Measurements from ENCODE around the gene OR51B4. TPM values are rescaled to one million over a fixed set of nuclear protein-coding genes. Genes with fewer than 3 reads are reported as not detected.

The OR51B4 gene
- total and polyA plus RNA-seq, 9 of the 15 experiments (the other 6 are each of a cell fraction or from before 2014, with no cell fraction given), result 17.1 to 64.6 (median 39.9) TPM

- TF ChIP-seq CHCHD3 (CRISPR knock-in tag; IDR thresholded peaks at IDR 0.05) (no peak), SETDB1 (IDR thresholded peaks at IDR 0.05; ENCODE audit: low read length) (no peak)
Measured at GRCh38 chr11:5301846-5302245, at the start of gene OR51B4 (continued).

GRCh38 chr11:5351208-5351607, 49.5 kb upstream of the OR51B4 start, which contains the start of gene OR51B6:
TSS of gene OR51B6 (plus strand) at chr11:5351508. CDS start at chr11:5351508, 0 bp downstream.
- H4K20me1 ChIP-seq (replicated peaks; ENCODE audit: control insufficient read depth, insufficient read depth, low read length), result no peaks in the 10 kb centered on the region
- ChIA-PET CTCF (ENCODE audit: low intra/inter-chr PET ratio) (no interaction called here), POLR2A (interaction anchor here (1.2 kb wide), 1 partner anchor 22 kb away, joined by 3 read pairs; no protein-coding TSS in a partner anchor)
- H3K27me3 ChIP-seq (ENCODE audit: control insufficient read depth in 2 of 2, insufficient read depth in 2 of 2, low read length in 2 of 2), result no peaks in the 10 kb centered on the region
- no peaks in the 10 kb centered on the region; a peak in 2 of 5 replicates for H3K4me1 ChIP-seq (replicated peaks in 1 of 2; ENCODE audit: control insufficient read depth in 2 of 2, insufficient read depth in 2 of 2, low read length in 2 of 2)
- no TSS peak for BruUV-seq (replicated peaks)
- H3K36me3 ChIP-seq (ENCODE audit: control insufficient read depth, insufficient read depth, low read length), result peaks cover 74% of the 10 kb centered on the region
- H3K9me3 ChIP-seq (replicated peaks; ENCODE audit: control insufficient read depth, insufficient read depth, low read depth, low read length), result no peaks in the 10 kb centered on the region
- H3K9me1 ChIP-seq (ENCODE audit: control insufficient read depth, insufficient read depth, low read length), result no peaks in the 10 kb centered on the region
- no peak for ATAC-seq
- H3K79me2 ChIP-seq (ENCODE audit: control insufficient read depth, insufficient read depth, low read length), result peaks cover 67% of the 10 kb centered on the region
- in situ Hi-C loops (cut with MboI), result no loop called here
- no peak for DNase-seq (ENCODE audit: extremely low read depth in 1 of 4, low spot score in 3 of 4)
- H3K4me2 ChIP-seq (ENCODE audit: insufficient read depth, low read length), result no peak within 1 kb of the TSS
- no peak within 1 kb of the TSS for H3K27ac ChIP-seq (ENCODE audit: extremely low read depth, low read depth, low read length)
- no peak within 1 kb of the TSS for H3K4me3 ChIP-seq
- FAIRE-seq, result no peak
- H3K9ac ChIP-seq (ENCODE audit: insufficient read depth in 1 of 2, low read depth in 2 of 2, low read length in 2 of 2), result no peak within 1 kb of the TSS
- 69% methylated on average over 1 of the region's 1 CpG for WGBS (ENCODE audit: insufficient coverage, low coverage, missing lambda C conversion rate)
- intact Hi-C loops (cut with micrococcal nuclease), result no loop called here
- TF ChIP-seq CREB1 (IDR thresholded peaks at IDR 0.05) (no peak), CREB1 (CRISPR knock-in tag; IDR thresholded peaks at IDR 0.05) (no peak)
- no peak within 1 kb of the TSS for H2AFZ ChIP-seq (ENCODE audit: low read depth, low read length)

- ChIA-PET POLR2A (no interaction called here), CTCF (ENCODE audit: low intra/inter-chr PET ratio) (no interaction called here)
- ATAC-seq (no peak), DNase-seq (ENCODE audit: extremely low read depth in 1 of 4, low spot score in 3 of 4) (no peak), FAIRE-seq (no peak)
- Histone ChIP-seq H3K27ac (ENCODE audit: extremely low read depth, low read depth, low read length) (no peak overlapping the region), H4K20me1 (replicated peaks; ENCODE audit: control insufficient read depth, insufficient read depth, low read length) (no peaks in the 10 kb centered on the region), H3K27me3 (ENCODE audit: control insufficient read depth in 2 of 2, insufficient read depth in 2 of 2, low read length in 2 of 2) (no peaks in the 10 kb centered on the region), H3K9me1 (ENCODE audit: control insufficient read depth, insufficient read depth, low read length) (no peaks in the 10 kb centered on the region), H3K9me3 (replicated peaks; ENCODE audit: control insufficient read depth, insufficient read depth, low read depth, low read length) (no peaks in the 10 kb centered on the region), H2AFZ (ENCODE audit: low read depth, low read length) (no peak overlapping the region), H3K36me3 (ENCODE audit: control insufficient read depth, insufficient read depth, low read length) (peaks cover 79% of the 10 kb centered on the region), H3K4me2 (ENCODE audit: insufficient read depth, low read length) (no peak overlapping the region), H3K4me1 (replicated peaks in 1 of 2; ENCODE audit: control insufficient read depth in 2 of 2, insufficient read depth in 2 of 2, low read length in 2 of 2) (peaks cover 0 to 3% of the 10 kb centered on the region in 2 experiments; a peak in 2 of 5 replicates), H3K9ac (ENCODE audit: insufficient read depth in 1 of 2, low read depth in 2 of 2, low read length in 2 of 2) (no peak overlapping the region), H3K4me3 (no peak overlapping the region), H3K79me2 (ENCODE audit: control insufficient read depth, insufficient read depth, low read length) (peaks cover 58% of the 10 kb centered on the region)
- in situ Hi-C loops (cut with MboI) (no loop called here), intact Hi-C loops (cut with micrococcal nuclease) (no loop called here)
- WGBS (ENCODE audit: insufficient coverage, low coverage, missing lambda C conversion rate), result 67% methylated on average over 1 of the region's 1 CpG
- no TSS peak for BruUV-seq (replicated peaks)
- TF ChIP-seq GTF2A2 (tag; IDR thresholded peaks at IDR 0.05) (no peak), CEBPG (CRISPR knock-in tag; IDR thresholded peaks at IDR 0.05) (no peak), CEBPG (tag; conservative IDR thresholded peaks at IDR 0.05 in 1 of 2, IDR thresholded peaks at IDR 0.05 in 1 of 2) (0 out of 4 replicates have a peak, but pooled peaks of 1 of the 2 experiments have one; percentile 14), HMGN3 (IDR thresholded peaks at IDR 0.05; ENCODE audit: borderline replicate concordance, extremely low read depth, insufficient read length, low read depth, low read length) (no peak), PTBP1 (IDR thresholded peaks at IDR 0.05; ENCODE audit: low read depth, low read length) (no peak), ZFP91 (CRISPR knock-in tag; IDR thresholded peaks at IDR 0.05) (no peak)
Measured at GRCh38 chr11:5349550-5349949, 47.8 kb upstream of the OR51B4 start.
